ENCODE measurements around the gene SV2C. TPM values are rescaled to one million over a fixed set of nuclear protein-coding genes. Genes with fewer than 3 reads are reported as not detected.

The SV2C gene
- total RNA-seq, 5 donors from 2014 or later (not counting 1 experiment from before 2014, with no cell fraction given), result 0.03 to 0.07 (median 0.03) TPM; not detected in 2

DNA sequence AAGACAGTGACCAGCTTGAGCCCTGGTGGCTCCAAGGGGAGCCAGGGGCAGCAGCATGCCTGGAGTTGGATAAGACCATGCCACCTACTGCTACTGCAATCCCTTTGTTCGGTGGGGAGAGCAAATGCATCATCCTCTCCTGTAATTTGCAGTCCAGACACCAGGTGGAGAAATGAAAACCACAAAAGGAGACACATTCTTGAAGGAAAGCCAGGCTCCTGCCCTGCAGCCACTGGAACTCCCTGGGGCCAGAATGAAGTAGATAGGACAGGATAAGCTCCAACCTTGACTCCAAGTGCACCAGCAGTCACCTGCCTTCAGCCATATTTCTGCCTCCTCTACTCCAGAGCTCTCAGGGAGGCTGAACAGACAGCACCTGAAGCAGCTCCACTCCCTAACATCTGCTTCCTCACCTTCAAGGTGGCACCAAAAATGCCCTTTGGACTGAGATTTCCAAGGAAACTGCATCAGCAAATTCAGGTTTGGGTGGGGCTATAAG is 254.8 kb downstream of the SV2C start:
- Histone ChIP-seq H3K27ac (ENCODE audit: low read length) (no peak overlapping the region), H3K4me3 (ENCODE audit: control insufficient read depth in 1 of 2, extremely low read depth in 1 of 2, low read length in 1 of 2) (no peak overlapping the region), H3K36me3 (ENCODE audit: control insufficient read depth in 2 of 2, extremely low read depth in 1 of 2, insufficient read depth in 1 of 2, low read length in 1 of 2) (no peaks in the 10 kb centered on the region), H3K27me3 (replicated peaks in 1 of 2; ENCODE audit: control insufficient read depth in 2 of 2, extremely low read depth in 1 of 2, insufficient read depth in 2 of 2, low read length in 1 of 2) (no peaks in the 10 kb centered on the region), H3K9me3 (no peaks in the 10 kb centered on the region), H3K4me1 (ENCODE audit: control insufficient read depth in 1 of 2, extremely low read depth in 1 of 2, insufficient read depth in 2 of 2, low read length in 2 of 2) (peaks cover 0 to 23% of the 10 kb centered on the region in 2 experiments)
- peak in 29 of 35 experiments; percentile 4 to 77 (median 28) for DNase-seq
- H3K4me1 Mint-ChIP-seq, result peaks cover 28 to 40% (median 33%) of the 10 kb centered on the region in 3 donors
- ATAC-seq (replicated peaks in 1 of 4), result peak; percentile 76 to 77 (median 77)
- no peak overlapping the region for H3K27ac Mint-ChIP-seq
- ChIA-PET CTCF (interaction anchor here (0.5 to 1.1 kb wide), 4 partner anchors 90 to 245 kb away, joined by 3 to 5 read pairs (median 3); no protein-coding TSS in a partner anchor), POLR2A (interaction anchor here in 1 of 2 donors (0.9 kb wide), 1 partner anchor 68 kb away, joined by 3 read pairs; no protein-coding TSS in a partner anchor)
- H3K36me3 Mint-ChIP-seq, result no peaks in the 10 kb centered on the region
- no peaks in the 10 kb centered on the region for H3K27me3 Mint-ChIP-seq
- no peak overlapping the region for H3K4me3 Mint-ChIP-seq
- no peaks in the 10 kb centered on the region for H3K9me3 Mint-ChIP-seq
- no CpG with 5 or more reads among the region's 1 CpG for WGBS (ENCODE audit: insufficient coverage)

DNA sequence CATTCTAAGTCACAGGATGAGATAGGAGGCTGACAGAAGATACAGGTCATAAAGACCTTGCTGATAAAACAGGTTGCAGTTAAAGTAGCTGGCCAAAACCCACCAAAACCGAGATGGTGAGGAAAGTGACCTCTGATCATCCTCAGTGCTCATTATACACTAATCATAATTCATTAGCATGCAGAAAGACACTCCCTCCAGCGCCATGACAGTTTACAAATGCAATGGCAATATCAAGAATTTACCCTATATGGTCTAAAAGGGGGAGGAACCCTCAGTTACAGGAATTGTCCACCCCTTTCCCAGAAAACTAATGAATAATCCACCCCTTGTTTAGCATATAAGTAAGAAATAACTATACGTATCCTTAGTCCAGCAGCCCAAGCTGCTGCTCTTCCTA is 256.7 kb downstream of the SV2C start:
- H3K4me3 Mint-ChIP-seq, result no peak overlapping the region
- no CpG with 5 or more reads among the region's 3 CpGs for WGBS (ENCODE audit: insufficient coverage)
- H3K36me3 ChIP-seq (ENCODE audit: control insufficient read depth in 2 of 2, extremely low read depth in 1 of 2, insufficient read depth in 1 of 2, low read length in 1 of 2), result no peaks in the 10 kb centered on the region
- H3K36me3 Mint-ChIP-seq, result no peaks in the 10 kb centered on the region
- POLR2A ChIA-PET, result no interaction called here
- DNase-seq, result no peak
- peaks cover 23 to 34% (median 26%) of the 10 kb centered on the region in 3 donors for H3K4me1 Mint-ChIP-seq
- no peaks in the 10 kb centered on the region for H3K27me3 ChIP-seq (replicated peaks in 1 of 2; ENCODE audit: control insufficient read depth in 2 of 2, extremely low read depth in 1 of 2, insufficient read depth in 2 of 2, low read length in 1 of 2)
- H3K9me3 Mint-ChIP-seq, result no peaks in the 10 kb centered on the region
- H3K4me1 ChIP-seq (ENCODE audit: control insufficient read depth in 1 of 2, extremely low read depth in 1 of 2, insufficient read depth in 2 of 2, low read length in 2 of 2), result peaks cover 0 to 23% of the 10 kb centered on the region in 2 experiments
- no peaks in the 10 kb centered on the region for H3K9me3 ChIP-seq
- ATAC-seq (replicated peaks in 1 of 4), result no peak
- CTCF ChIA-PET, result no interaction called here
- no peak overlapping the region for H3K4me3 ChIP-seq (ENCODE audit: control insufficient read depth in 1 of 2, extremely low read depth in 1 of 2, low read length in 1 of 2)
- no peak overlapping the region for H3K27ac ChIP-seq (ENCODE audit: low read length)
- H3K27me3 Mint-ChIP-seq, result no peaks in the 10 kb centered on the region
- no peak overlapping the region for H3K27ac Mint-ChIP-seq

DNA sequence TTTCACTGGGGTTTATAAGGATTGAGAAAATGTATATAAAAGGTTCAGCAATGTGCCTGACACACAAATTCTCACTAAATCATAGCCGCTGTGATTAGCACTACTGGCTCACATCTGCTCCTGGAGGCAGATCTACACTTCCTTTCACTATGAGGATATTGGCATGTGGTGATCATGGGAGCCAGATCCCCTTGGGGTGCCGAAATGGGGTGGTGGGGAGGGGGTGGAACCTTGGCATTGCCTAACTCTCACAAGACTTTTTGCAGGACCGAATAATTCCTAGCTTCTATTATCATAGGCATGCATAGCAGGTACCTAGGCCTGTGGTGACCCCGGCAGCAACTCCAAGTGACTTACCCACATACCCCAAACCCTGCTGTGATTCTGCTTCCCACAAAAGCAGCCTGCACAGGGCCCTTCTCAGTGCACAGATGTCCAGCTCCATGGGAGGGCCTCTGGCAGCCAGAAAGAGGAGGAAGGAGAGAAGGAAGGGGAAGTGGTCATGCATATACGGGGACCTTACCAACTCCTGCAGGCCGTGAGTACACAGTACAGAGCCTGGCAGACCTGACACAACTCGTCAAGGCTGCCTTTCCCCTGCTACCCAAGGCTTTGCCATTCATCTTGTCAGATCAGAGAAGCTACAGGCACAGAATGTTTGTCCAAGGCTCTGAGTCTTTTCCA is 258.6 kb downstream of the SV2C start:
- DNase-seq (peak in 1 of 35 experiments; percentile 7), ATAC-seq (replicated peaks in 1 of 4) (peak in 2 of 4 experiments; percentile 29 to 63)
- peaks cover 22 to 33% (median 26%) of the 10 kb centered on the region in 3 donors for H3K4me1 Mint-ChIP-seq
- ChIA-PET CTCF (no interaction called here), POLR2A (interaction anchor here (0.6 kb wide), 2 partner anchors 100 to 140 kb away, joined by 7 read pairs; no protein-coding TSS in a partner anchor)
- no peaks in the 10 kb centered on the region for H3K9me3 Mint-ChIP-seq
- Histone ChIP-seq H3K4me1 (ENCODE audit: control insufficient read depth in 1 of 2, extremely low read depth in 1 of 2, insufficient read depth in 2 of 2, low read length in 2 of 2) (peaks cover 0 to 23% of the 10 kb centered on the region in 2 experiments), H3K36me3 (ENCODE audit: control insufficient read depth in 2 of 2, extremely low read depth in 1 of 2, insufficient read depth in 1 of 2, low read length in 1 of 2) (no peaks in the 10 kb centered on the region), H3K9me3 (no peaks in the 10 kb centered on the region), H3K27me3 (replicated peaks in 1 of 2; ENCODE audit: control insufficient read depth in 2 of 2, extremely low read depth in 1 of 2, insufficient read depth in 2 of 2, low read length in 1 of 2) (no peaks in the 10 kb centered on the region), H3K4me3 (ENCODE audit: control insufficient read depth in 1 of 2, extremely low read depth in 1 of 2, low read length in 1 of 2) (no peak overlapping the region), H3K27ac (ENCODE audit: low read length) (no peak overlapping the region)
- H3K27ac Mint-ChIP-seq, result peak overlapping the region; percentile 7 to 51
- no peaks in the 10 kb centered on the region for H3K36me3 Mint-ChIP-seq
- no peak overlapping the region for H3K4me3 Mint-ChIP-seq
- no peaks in the 10 kb centered on the region for H3K27me3 Mint-ChIP-seq
- 21% methylated on average over 3 of the region's 7 CpGs for WGBS (ENCODE audit: insufficient coverage)

DNA sequence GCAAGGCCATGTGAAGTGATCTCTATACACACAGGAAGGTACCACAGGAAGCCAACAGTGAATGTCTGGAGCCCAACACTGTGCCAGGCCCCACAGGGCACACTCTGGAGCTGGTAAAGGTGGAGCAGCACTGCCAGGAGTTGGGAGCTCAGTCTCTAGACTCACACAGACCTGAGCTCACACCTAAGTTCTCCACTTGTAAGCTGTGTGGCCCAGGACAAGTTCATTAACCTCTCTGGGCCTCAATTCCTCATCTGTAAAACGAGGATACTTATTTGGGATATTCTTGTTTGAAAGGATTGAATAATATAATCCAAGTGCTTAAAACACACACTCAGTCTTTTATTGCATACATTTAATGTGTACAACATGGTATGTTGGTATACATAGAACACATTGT is 259.3 kb downstream of the SV2C start:
- Histone ChIP-seq H3K9me3 (no peaks in the 10 kb centered on the region), H3K4me1 (ENCODE audit: control insufficient read depth in 1 of 2, extremely low read depth in 1 of 2, insufficient read depth in 2 of 2, low read length in 2 of 2) (peaks cover 0 to 21% of the 10 kb centered on the region in 2 experiments), H3K4me3 (ENCODE audit: control insufficient read depth in 1 of 2, extremely low read depth in 1 of 2, low read length in 1 of 2) (no peak overlapping the region), H3K27me3 (replicated peaks in 1 of 2; ENCODE audit: control insufficient read depth in 2 of 2, extremely low read depth in 1 of 2, insufficient read depth in 2 of 2, low read length in 1 of 2) (no peaks in the 10 kb centered on the region), H3K27ac (ENCODE audit: low read length) (no peak overlapping the region), H3K36me3 (ENCODE audit: control insufficient read depth in 2 of 2, extremely low read depth in 1 of 2, insufficient read depth in 1 of 2, low read length in 1 of 2) (no peaks in the 10 kb centered on the region)
- Mint-ChIP-seq H3K27ac (peak overlapping the region; percentile 7 to 51), H3K9me3 (no peaks in the 10 kb centered on the region), H3K36me3 (no peaks in the 10 kb centered on the region), H3K27me3 (no peaks in the 10 kb centered on the region), H3K4me1 (peaks cover 18 to 29% (median 24%) of the 10 kb centered on the region in 3 donors), H3K4me3 (no peak overlapping the region)
- ATAC-seq (replicated peaks in 1 of 4) (no peak), DNase-seq (no peak)
- CTCF ChIA-PET, result no interaction called here
- WGBS (ENCODE audit: insufficient coverage), result no CpG with 5 or more reads among the region's 1 CpG
- POLR2A ChIA-PET, result interaction anchor here (0.6 kb wide), 3 partner anchors 25 to 99 kb away, joined by 3 to 7 read pairs (median 4); no protein-coding TSS in a partner anchor

GRCh38 chr5:76345582-76345981 is 262.4 kb downstream of the SV2C start:
- ChIA-PET CTCF (interaction anchor here (0.6 kb wide), 2 partner anchors 820 to 964 kb away, joined by 4 read pairs; no protein-coding TSS in a partner anchor), POLR2A (interaction anchor here in 1 of 2 donors (0.6 kb wide), 2 partner anchors 23 to 74 kb away, joined by 3 read pairs; no protein-coding TSS in a partner anchor)
- no peaks in the 10 kb centered on the region for H3K36me3 Mint-ChIP-seq
- no peak overlapping the region for H3K4me3 ChIP-seq (ENCODE audit: control insufficient read depth in 1 of 2, extremely low read depth in 1 of 2, low read length in 1 of 2)
- no peak for DNase-seq
- no peaks in the 10 kb centered on the region for H3K36me3 ChIP-seq (ENCODE audit: control insufficient read depth in 2 of 2, extremely low read depth in 1 of 2, insufficient read depth in 1 of 2, low read length in 1 of 2)
- no peaks in the 10 kb centered on the region for H3K27me3 Mint-ChIP-seq
- H3K4me1 Mint-ChIP-seq, result peaks cover 8 to 18% (median 18%) of the 10 kb centered on the region in 3 donors
- H3K9me3 ChIP-seq, result no peaks in the 10 kb centered on the region
- no CpG with 5 or more reads among the region's 1 CpG for WGBS (ENCODE audit: insufficient coverage)
- no peak for ATAC-seq (replicated peaks in 1 of 4)
- H3K27ac ChIP-seq (ENCODE audit: low read length), result no peak overlapping the region
- no peak overlapping the region for H3K4me3 Mint-ChIP-seq
- H3K27me3 ChIP-seq (replicated peaks in 1 of 2; ENCODE audit: control insufficient read depth in 2 of 2, extremely low read depth in 1 of 2, insufficient read depth in 2 of 2, low read length in 1 of 2), result no peaks in the 10 kb centered on the region
- H3K4me1 ChIP-seq (ENCODE audit: control insufficient read depth in 1 of 2, extremely low read depth in 1 of 2, insufficient read depth in 2 of 2, low read length in 2 of 2), result peaks cover 0 to 11% of the 10 kb centered on the region in 2 experiments
- H3K27ac Mint-ChIP-seq, result no peak overlapping the region
- no peaks in the 10 kb centered on the region for H3K9me3 Mint-ChIP-seq

GRCh38 chr5:76351176-76351575 is 268.0 kb downstream of the SV2C start:
- Histone ChIP-seq H3K27me3 (replicated peaks in 1 of 2; ENCODE audit: control insufficient read depth in 2 of 2, extremely low read depth in 1 of 2, insufficient read depth in 2 of 2, low read length in 1 of 2) (no peaks in the 10 kb centered on the region), H3K4me3 (ENCODE audit: control insufficient read depth in 1 of 2, extremely low read depth in 1 of 2, low read length in 1 of 2) (no peak overlapping the region), H3K4me1 (ENCODE audit: control insufficient read depth in 1 of 2, extremely low read depth in 1 of 2, insufficient read depth in 2 of 2, low read length in 2 of 2) (no peaks in the 10 kb centered on the region), H3K9me3 (no peaks in the 10 kb centered on the region), H3K27ac (ENCODE audit: low read length) (no peak overlapping the region), H3K36me3 (ENCODE audit: control insufficient read depth in 2 of 2, extremely low read depth in 1 of 2, insufficient read depth in 1 of 2, low read length in 1 of 2) (no peaks in the 10 kb centered on the region)
- ATAC-seq (replicated peaks in 1 of 4) (no peak), DNase-seq (no peak)
- Mint-ChIP-seq H3K27ac (no peak overlapping the region), H3K4me3 (no peak overlapping the region), H3K27me3 (no peaks in the 10 kb centered on the region), H3K36me3 (no peaks in the 10 kb centered on the region), H3K4me1 (peaks cover 0 to 9% (median 5%) of the 10 kb centered on the region in 3 donors), H3K9me3 (no peaks in the 10 kb centered on the region)
- CTCF ChIA-PET, result interaction anchor here (0.6 to 1.0 kb wide), 2 partner anchors 101 to 176 kb away, joined by 3 to 4 read pairs; no protein-coding TSS in a partner anchor
- POLR2A ChIA-PET, result no interaction called here
- no CpG with 5 or more reads among the region's 4 CpGs for WGBS (ENCODE audit: insufficient coverage)

Measured in T-cell (primary cell).